Measurements from ENCODE around the gene SOCS6.
A peak's percentile ranks its signal among the peaks of the same experiment; 100 is the strongest.
"Not testable (repeated sequence)": the region's sequence is repeated elsewhere in the genome, so short reads cannot be mapped to it uniquely, and the experiment has no call there.

The SOCS6 gene

GRCh38 chr18:70333757-70334156 lies 44.9 kb downstream of the SOCS6 start:
- H3K27ac ChIP-seq: peak overlapping the region in 1 of 11 experiments; percentile 23; a peak in 1 of 22 replicates
- peaks cover 2 to 28% (median 9%) of the 10 kb centered on the region in 10 experiments; a peak in 19 of 20 replicates for H3K4me1 ChIP-seq
- no peak overlapping the region for H3K4me3 ChIP-seq

DNA sequence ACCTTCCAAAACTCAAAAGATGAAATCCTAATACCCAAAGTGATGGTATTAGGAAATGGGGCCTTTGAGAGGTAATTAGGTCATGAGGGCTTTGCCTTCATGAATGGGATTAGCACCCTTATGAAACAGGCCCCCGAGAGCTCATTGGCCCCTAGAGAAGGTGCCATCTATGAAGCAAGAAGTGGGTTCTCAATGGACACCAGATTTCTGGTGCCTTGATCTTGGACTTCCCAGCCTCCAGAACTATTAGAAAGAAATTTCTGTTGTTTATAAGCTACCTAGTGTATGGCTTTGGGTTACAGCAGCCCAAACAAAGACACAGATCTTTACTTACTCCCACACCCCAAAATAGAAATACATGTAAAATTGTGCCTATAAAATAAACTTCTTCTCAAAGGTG lies 45.4 kb downstream of the SOCS6 start:
- peaks cover 11 to 66% (median 28%) of the 10 kb centered on the region in 11 experiments; a peak in 18 of 22 replicates for H3K36me3 ChIP-seq
- peak overlapping the region in 1 of 11 experiments; percentile 23; a peak in 1 of 22 replicates for H3K27ac ChIP-seq
- H4K20me1 ChIP-seq: peaks cover 0 to 4% (median 0%) of the 10 kb centered on the region in 11 experiments; a peak in 1 of 22 replicates
- H3K9ac ChIP-seq: no peak overlapping the region
- no peak for TF ChIP-seq Cebpa-rat (IDR thresholded peaks at IDR 0.05)
- no peak overlapping the region for H3K4me2 ChIP-seq
- no peaks in the 10 kb centered on the region for H3K27me3 ChIP-seq
- peaks cover 20 to 37% (median 26%) of the 10 kb centered on the region in 11 experiments for H3K9me3 ChIP-seq (replicated peaks in 1 of 11)
- no peak overlapping the region for H3K4me3 ChIP-seq
- peaks cover 0 to 23% (median 4%) of the 10 kb centered on the region in 10 experiments; a peak in 18 of 20 replicates for H3K4me1 ChIP-seq

More at GRCh38 chr18:70333757-70334156, 44.9 kb downstream of the SOCS6 start:
- no peak for TF ChIP-seq Cebpa-rat (IDR thresholded peaks at IDR 0.05)
- no peaks in the 10 kb centered on the region for H3K27me3 ChIP-seq
- no peak overlapping the region for H3K9ac ChIP-seq
- peaks cover 11 to 61% (median 26%) of the 10 kb centered on the region in 11 experiments; a peak in 18 of 22 replicates for H3K36me3 ChIP-seq
- peaks cover 20 to 37% (median 26%) of the 10 kb centered on the region in 11 experiments for H3K9me3 ChIP-seq (replicated peaks in 1 of 11)
- no peak overlapping the region for H3K4me2 ChIP-seq
- H4K20me1 ChIP-seq: peaks cover 0 to 9% (median 0%) of the 10 kb centered on the region in 11 experiments; a peak in 1 of 22 replicates

- Histone ChIP-seq H3K27me3 (no peaks in the 10 kb centered on the region), H3K9me3 (replicated peaks in 1 of 11) (peaks cover 20 to 37% (median 26%) of the 10 kb centered on the region in 11 experiments), H3K9ac (no peak overlapping the region), H3K4me3 (no peak overlapping the region), H3K4me2 (no peak overlapping the region), H3K36me3 (peaks cover 11 to 70% (median 28%) of the 10 kb centered on the region in 11 experiments; a peak in 18 of 22 replicates), H4K20me1 (0 out of 22 replicates have a peak, but pooled peaks cover 0 to 3% (median 0%) of the 10 kb centered on the region in 11 experiments), H3K4me1 (peaks cover 0 to 21% (median 0%) of the 10 kb centered on the region in 10 experiments; a peak in 7 of 20 replicates), H3K27ac (peak overlapping the region in 1 of 11 experiments; percentile 23; a peak in 1 of 22 replicates)
- TF ChIP-seq Cebpa-rat (IDR thresholded peaks at IDR 0.05): no peak
These were observed 46.0 kb downstream of the SOCS6 start for GRCh38 chr18:70334728-70335329.

DNA sequence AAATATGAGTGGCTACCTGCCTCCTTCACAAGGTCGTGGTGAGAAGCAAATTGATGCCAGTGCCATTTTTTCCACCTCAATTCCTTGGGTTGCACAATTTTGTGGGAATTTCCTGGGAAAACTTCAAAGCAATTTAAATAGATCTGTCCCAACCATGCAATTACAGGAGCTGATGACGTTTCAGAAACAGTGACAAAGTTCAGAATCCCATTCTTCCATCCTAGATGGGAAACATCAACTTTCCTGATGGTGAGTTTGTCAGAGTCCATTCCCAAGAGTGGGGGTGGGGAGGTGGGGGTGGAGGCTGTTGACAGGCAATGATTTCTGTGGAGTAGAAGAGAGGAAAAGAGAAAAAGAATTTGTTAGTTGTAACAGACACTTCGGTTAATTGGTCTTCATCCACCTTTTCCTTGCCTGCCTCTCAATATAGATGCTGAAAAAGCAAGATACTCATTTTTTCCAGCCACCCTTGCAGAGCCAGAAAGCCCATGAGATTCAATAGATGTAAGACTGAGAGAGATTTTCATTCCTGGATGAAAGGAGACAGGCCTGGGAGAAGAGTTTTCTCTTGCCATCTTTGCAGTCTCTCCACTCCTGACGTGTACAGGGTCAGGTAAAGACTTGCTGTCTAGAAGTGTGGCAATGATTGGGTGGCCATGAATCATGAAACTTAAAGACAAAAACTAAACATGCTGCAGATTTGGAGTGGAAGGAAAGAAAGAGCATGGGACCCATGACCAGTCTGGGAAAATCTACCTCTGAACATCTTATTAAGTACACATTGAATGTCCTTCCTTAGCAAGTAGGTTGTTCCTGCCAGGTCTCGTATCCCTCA lies 47.3 kb downstream of the SOCS6 start:
- Histone ChIP-seq H3K4me2 (peak overlapping the region in 2 of 11 experiments; percentile 18 to 48; a peak in 3 of 22 replicates), H3K4me1 (peaks cover 0 to 21% (median 0%) of the 10 kb centered on the region in 10 experiments; a peak in 7 of 20 replicates), H4K20me1 (no peaks in the 10 kb centered on the region), H3K9ac (no peak overlapping the region), H3K36me3 (peaks cover 7 to 68% (median 18%) of the 10 kb centered on the region in 11 experiments; a peak in 18 of 22 replicates), H3K4me3 (no peak overlapping the region), H3K27me3 (no peaks in the 10 kb centered on the region), H3K27ac (no peak overlapping the region), H3K9me3 (replicated peaks in 1 of 11) (peaks cover 19 to 37% (median 26%) of the 10 kb centered on the region in 11 experiments)
- no peak for TF ChIP-seq Cebpa-rat (IDR thresholded peaks at IDR 0.05)

- no peak for TF ChIP-seq Cebpa-rat (IDR thresholded peaks at IDR 0.05)
- Histone ChIP-seq H3K4me3 (no peak overlapping the region), H3K27me3 (no peaks in the 10 kb centered on the region), H3K4me2 (peak overlapping the region in 3 of 11 experiments; percentile 18 to 48 (median 22); a peak in 4 of 22 replicates), H3K9ac (no peak overlapping the region), H3K36me3 (peaks cover 0 to 64% (median 11%) of the 10 kb centered on the region in 11 experiments; a peak in 15 of 22 replicates), H3K9me3 (replicated peaks in 1 of 11) (peaks cover 16 to 27% (median 22%) of the 10 kb centered on the region in 11 experiments), H3K4me1 (peaks cover 0 to 21% (median 0%) of the 10 kb centered on the region in 10 experiments; a peak in 7 of 20 replicates), H4K20me1 (no peaks in the 10 kb centered on the region), H3K27ac (no peak overlapping the region)
These were observed 48.5 kb downstream of the SOCS6 start for GRCh38 chr18:70337139-70337972.

- Histone ChIP-seq H3K36me3 (peaks cover 0 to 56% (median 6%) of the 10 kb centered on the region in 11 experiments; a peak in 14 of 22 replicates), H3K9me3 (replicated peaks in 1 of 11) (peaks cover 11 to 13% (median 12%) of the 10 kb centered on the region in 11 experiments), H3K9ac (no peak overlapping the region), H4K20me1 (no peaks in the 10 kb centered on the region), H3K4me2 (no peak overlapping the region), H3K4me3 (no peak overlapping the region), H3K4me1 (peaks cover 0 to 21% (median 0%) of the 10 kb centered on the region in 10 experiments; a peak in 7 of 20 replicates), H3K27ac (no peak overlapping the region), H3K27me3 (no peaks in the 10 kb centered on the region)
- TF ChIP-seq Cebpa-rat (IDR thresholded peaks at IDR 0.05): no peak
These were observed 50.0 kb downstream of the SOCS6 start for GRCh38 chr18:70338890-70339289.

- no peak overlapping the region for H3K4me2 ChIP-seq
- H3K9me3 ChIP-seq (replicated peaks in 1 of 11): peaks cover under 1 to 3% (median 2%) of the 10 kb centered on the region in 11 experiments; a peak in 17 of 22 replicates
- H3K4me3 ChIP-seq: no peak overlapping the region
- peaks cover 0 to 46% (median 3%) of the 10 kb centered on the region in 11 experiments; a peak in 10 of 22 replicates for H3K36me3 ChIP-seq
- H3K4me1 ChIP-seq: peaks cover 0 to 21% (median 0%) of the 10 kb centered on the region in 10 experiments; a peak in 7 of 20 replicates
- no peak overlapping the region for H3K27ac ChIP-seq
- no peaks in the 10 kb centered on the region for H4K20me1 ChIP-seq
- H3K9ac ChIP-seq: no peak overlapping the region
- TF ChIP-seq Cebpa-rat (IDR thresholded peaks at IDR 0.05): no peak
- H3K27me3 ChIP-seq: no peaks in the 10 kb centered on the region
These were observed 51.1 kb downstream of the SOCS6 start for GRCh38 chr18:70339915-70340314.

- not testable (repeated sequence) for H3K27ac ChIP-seq, H3K4me2 ChIP-seq
- peaks cover 0 to 61% (median 12%) of the 10 kb centered on the region in 11 experiments; a peak in 8 of 22 replicates for H3K36me3 ChIP-seq
These were observed 59.6 kb downstream of the SOCS6 start for GRCh38 chr18:70348481-70348880.

More at GRCh38 chr18:70348481-70348880, 59.6 kb downstream of the SOCS6 start:
- H3K9me3 ChIP-seq (replicated peaks in 1 of 11); H3K9ac ChIP-seq; H4K20me1 ChIP-seq; H3K4me3 ChIP-seq; H3K4me1 ChIP-seq; H3K27me3 ChIP-seq: not testable (repeated sequence)
